GM12878 (cell line): ENCODE results near the gene TGFB1. TPM values are rescaled to one million over a fixed set of nuclear protein-coding genes. Genes with fewer than 3 reads are reported as not detected.

Source experiments
- ATAC-seq: fragments of 200-7000 bp; cut with Tn5 transposase; 3 replicates; pipeline ENCODE4 v1.9.1; 2020; ENCODE audit warnings: mild to moderate bottlenecking, moderate library complexity
- BruUV-seq: library from RNA; stranded (reverse); fragments of 400-500 nt; replicated peaks from 2 replicates; lab custom pipeline; 2021; lab: Mats Ljungman, UMichigan
- CTCF ChIA-PET: fragments of 300-600 bp; sonication (Branson Sonifier 250); formaldehyde crosslinking; extraction: SDS; loops from one replicate; lab custom pipeline; 2021; ENCODE audit warnings: inconsistent platforms; lab: Yijun Ruan, JAX
- POLR2A ChIA-PET: fragments of 350-600 bp; formaldehyde crosslinking; extraction: SDS; loops from one replicate; lab custom pipeline; 2021; ENCODE audit warnings: inconsistent platforms; lab: Charles Lee
- RAD21 ChIA-PET: fragments of 300-600 bp; sonication (Branson Sonifier 250); formaldehyde crosslinking; loops from one replicate; lab custom pipeline; 2023; ENCODE audit warnings: antibody characterized with exemption; ENCODE audit not compliant: unreplicated experiment; lab: Charles Lee
- SMC1A ChIA-PET: fragments of 300-600 bp; sonication (Branson Sonifier 250); formaldehyde crosslinking; loops from one replicate; lab custom pipeline; 2023; ENCODE audit not compliant: unreplicated experiment, uncharacterized antibody; lab: Charles Lee
- DNase-seq: peaks from one replicate; pipeline ENCODE4 v3.0.0-alpha.2; 2011; ENCODE audit warnings: low read depth, low spot score
- FAIRE-seq: peaks from 3 replicates; lab custom pipeline; 2011; peaks lifted over from hg19 to GRCh38; lab: Jason Lieb, UNC
- H2AFZ ChIP-seq: 2 replicates; pipeline ENCODE4 v1.6.0; 2011; ENCODE audit warnings: low read depth, low read length, control low read depth; ENCODE audit not compliant: control insufficient read depth
- H3K27ac ChIP-seq: 2 replicates; pipeline ENCODE4 v1.5.1; 2011; ENCODE audit warnings: control low read depth; ENCODE audit not compliant: control insufficient read depth, insufficient read depth
- H3K27me3 ChIP-seq, 2 experiments: replicated peaks in 1 of 2; 2 replicates each; pipeline versions ENCODE4 v1.6.0 to v1.6.1; 2011; ENCODE audit warnings: low read length in 1 of 2; ENCODE audit not compliant: control insufficient read depth in 2 of 2, insufficient read depth in 2 of 2
- H3K36me3 ChIP-seq, 2 experiments: 2 replicates each; pipeline ENCODE4 v1.5.1; 2011; ENCODE audit warnings: low read length in 1 of 2; ENCODE audit not compliant: control insufficient read depth in 2 of 2, insufficient read depth in 2 of 2
- H3K4me1 ChIP-seq: 2 replicates; pipeline ENCODE4 v1.6.1; 2011; ENCODE audit warnings: mild to moderate bottlenecking, low read length, moderate library complexity, mixed read lengths; ENCODE audit not compliant: control insufficient read depth, insufficient read depth
- H3K4me2 ChIP-seq: 2 replicates; pipeline ENCODE4 v1.6.0; 2011; ENCODE audit warnings: control low read depth; ENCODE audit not compliant: control insufficient read depth, insufficient read depth
- H3K4me3 ChIP-seq: fragments of 200-600 bp; sonication (generic); 2 replicates; pipeline ENCODE4 v1.5.1; 2016
- H3K79me2 ChIP-seq: 2 replicates; pipeline ENCODE4 v1.6.0; 2011; ENCODE audit warnings: low read length; ENCODE audit not compliant: control insufficient read depth, insufficient read depth
- H3K9ac ChIP-seq: 2 replicates; pipeline ENCODE4 v1.8.0; 2011; ENCODE audit warnings: low read length, control low read depth, mixed read lengths; ENCODE audit not compliant: control insufficient read depth, insufficient read depth
- H3K9me3 ChIP-seq: replicated peaks from 3 replicates; pipeline ENCODE4 v1.5.1; 2011; ENCODE audit warnings: mild to moderate bottlenecking, low read length; ENCODE audit not compliant: control insufficient read depth, insufficient read depth
- H4K20me1 ChIP-seq: 2 replicates; pipeline ENCODE4 v1.6.0; 2011; ENCODE audit not compliant: control insufficient read depth, insufficient read depth
- BRCA1 ChIP-seq: IDR thresholded peaks from 2 replicates; pipeline ENCODE4 v1.6.1; 2011; ENCODE audit warnings: low read depth, low read length, improper control_type of control experiment
- ESRRA ChIP-seq: IDR thresholded peaks from 2 replicates; pipeline ENCODE4 v1.6.1; 2012; ENCODE audit warnings: mild to moderate bottlenecking, low read length, improper control_type of control experiment
- ETV6 ChIP-seq, 2 experiments: fragments of 450-650 bp in 1 of 2; IDR thresholded peaks in 1 of 2; conservative IDR thresholded peaks in 1 of 2; 2 replicates each; pipeline ENCODE4 v1.6.1; 2014; ENCODE audit warnings: antibody characterized with exemption in 1 of 2, borderline replicate concordance in 1 of 2, low read depth in 1 of 2, mild to moderate bottlenecking in 1 of 2, moderate library complexity in 1 of 2
- GATAD2B ChIP-seq: fragments of 450-650 bp; conservative IDR thresholded peaks from 2 replicates; pipeline ENCODE4 v1.6.1; 2017; ENCODE audit warnings: low read depth, mild to moderate bottlenecking, moderate library complexity
- KAT2A ChIP-seq: conservative IDR thresholded peaks from 2 replicates; pipeline ENCODE4 v1.6.1; 2011; ENCODE audit warnings: low read depth, low read length; ENCODE audit not compliant: control insufficient read depth
- MTA2 ChIP-seq: fragments of 450-650 bp; IDR thresholded peaks from 2 replicates; pipeline ENCODE4 v1.6.1; 2016; ENCODE audit warnings: low read depth, mild to moderate bottlenecking, moderate library complexity
- POLR2AphosphoS5 ChIP-seq: IDR thresholded peaks from 2 replicates; pipeline ENCODE4 v1.6.1; 2011; ENCODE audit warnings: mild to moderate bottlenecking, low read length, inconsistent platforms
- SREBF2 ChIP-seq: IDR thresholded peaks from 2 replicates; pipeline ENCODE4 v1.6.1; 2012; ENCODE audit warnings: mild to moderate bottlenecking, low read length
- STAT3 ChIP-seq: IDR thresholded peaks from 2 replicates; pipeline ENCODE4 v1.6.1; 2011; ENCODE audit warnings: low read depth, low read length, improper control_type of control experiment
- SUZ12 ChIP-seq: fragments of 200-600 bp; sonication (generic); IDR thresholded peaks from one replicate; pipeline ENCODE4 v1.6.1; 2018; ENCODE audit warnings: antibody characterized with exemption, mild to moderate bottlenecking; ENCODE audit not compliant: unreplicated experiment
- TCF12 ChIP-seq: IDR thresholded peaks from 2 replicates; pipeline ENCODE4 v1.6.1; 2011; ENCODE audit warnings: low read depth, mild to moderate bottlenecking, low read length
- TCF3 ChIP-seq: IDR thresholded peaks from 2 replicates; pipeline ENCODE4 v1.6.1; 2012; ENCODE audit warnings: low read depth, mild to moderate bottlenecking, low read length, borderline replicate concordance; ENCODE audit not compliant: insufficient read depth
- YY1 ChIP-seq: IDR thresholded peaks from 2 replicates; pipeline ENCODE4 v1.6.1; 2011; ENCODE audit warnings: low read depth, mild to moderate bottlenecking, low read length
- WGBS: methylation state at CpG from one replicate; pipeline ENCODE4 v1.1.6; 2016; ENCODE audit warnings: low lambda C conversion rate; ENCODE audit not compliant: insufficient replicate concordance, insufficient coverage; ENCODE audit errors: missing lambda C conversion rate; 5-methylcytosine and 5-hydroxymethylcytosine counted together
- in situ Hi-C: fragments of 300-500 bp; cut with MboI; formaldehyde crosslinking; loops from 9 replicates; pipeline ENCODE4 v1.14.3; 2018; ENCODE audit warnings: mixed read lengths
- intact Hi-C: fragments of 100-400 bp; cut with micrococcal nuclease; formaldehyde crosslinking; loops from one replicate; pipeline ENCODE4 v1.14.2; 2022; ENCODE audit not compliant: unreplicated experiment
- polyA plus RNA-seq, 11 experiments: library from polyadenylated mRNA; depleted of rRNA in 4 of 11; unstranded in 6 of 11; stranded (reverse) in 5 of 11; fragments of >200 nt; fragmentation: Nextera tagmentation in 4 of 11; fragmentation: Illumina TruSeq in 1 of 11; extraction: Ambion mirVana in 4 of 11; extraction: Trizol in 1 of 11; gene quantifications; 1 replicate in 1 of 11; 2 replicates in 10 of 11; pipeline versions ENCODE4 v1.2.1 to v1.2.3, GENCODE V29; 2011 to 2016; ENCODE audit warnings: inconsistent platforms in 2 of 11, missing spikeins in 2 of 11, low read depth in 1 of 11
- total RNA-seq, 4 experiments: library from RNA; depleted of rRNA in 3 of 4; stranded (reverse); fragments of >200 nt in 3 of 4; fragmentation: Illumina TruSeq in 1 of 4; extraction: Trizol in 1 of 4; gene quantifications; 2 replicates each; pipeline versions ENCODE4 v1.2.1 to v1.2.3, GENCODE V29; 2013 to 2021
- TF ChIP-seq, protein P1 (sequence below): fragments of 450-650 bp; IDR thresholded peaks from 2 replicates; pipeline ENCODE4 v1.6.1; 2017; ENCODE audit warnings: low read depth, mild to moderate bottlenecking, moderate library complexity
- TF ChIP-seq, protein P2 (sequence below): fragments of 450-650 bp; IDR thresholded peaks from 2 replicates; pipeline ENCODE4 v1.6.1; 2017; ENCODE audit warnings: mild to moderate bottlenecking
- TF ChIP-seq, protein P3 (sequence below): IDR thresholded peaks from 2 replicates; pipeline ENCODE4 v1.6.1; 2011; ENCODE audit warnings: borderline replicate concordance, low read depth, mild to moderate bottlenecking, moderate library complexity, low read length; ENCODE audit not compliant: insufficient read depth, poor library complexity, severe bottlenecking
- TF ChIP-seq, protein P4 (sequence below): IDR thresholded peaks from 2 replicates; pipeline ENCODE4 v1.6.1; 2011; ENCODE audit warnings: borderline replicate concordance, low read depth, mild to moderate bottlenecking, moderate library complexity, mixed read lengths, low read length; ENCODE audit not compliant: insufficient read depth; ENCODE audit errors: extremely low read length
- TF ChIP-seq, protein P5 (sequence below): IDR thresholded peaks from 2 replicates; pipeline ENCODE4 v1.6.1; 2012; ENCODE audit warnings: low read depth, low read length, improper control_type of control experiment

Gene TGFB1
- total and polyA plus RNA-seq, 10 of the 15 experiments (the other 5 are each of a cell fraction or from before 2014, with no cell fraction given), result 0.23 to 120 (median 10.9) TPM

DNA sequence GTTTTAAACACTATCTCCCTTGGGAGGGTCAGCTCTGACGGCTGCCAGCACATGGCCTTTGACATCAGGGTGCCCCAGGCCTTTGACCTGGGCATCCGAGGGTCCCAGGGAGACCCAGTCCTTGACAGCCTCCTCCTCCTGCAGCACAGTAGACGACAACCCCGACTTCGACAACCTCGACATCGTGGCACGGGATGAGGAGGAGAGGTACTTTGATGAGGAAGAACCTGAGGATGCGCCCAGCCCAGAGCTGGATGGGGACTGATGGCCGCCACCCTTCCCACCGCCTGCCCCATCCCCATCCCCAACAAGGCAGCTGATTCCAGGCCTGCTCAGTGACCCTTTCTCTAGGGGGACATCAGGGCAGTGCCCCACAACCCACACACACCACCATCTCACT, 31.3 kb downstream of the TGFB1 start:
- POLR2A ChIA-PET, result no interaction called here
- BruUV-seq, result no TSS peak

More for the DNA sequence above, 31.3 kb downstream of the TGFB1 start:
- Histone ChIP-seq H4K20me1 (no peaks in the 10 kb centered on the region), H3K4me1 (peaks cover 19% of the 10 kb centered on the region), H3K4me2 (no peak overlapping the region), H3K9ac (no peak overlapping the region), H3K27me3 (no peaks in the 10 kb centered on the region), H3K27ac (no peak overlapping the region), H3K4me3 (no peak overlapping the region), H3K36me3 (peaks cover 10 to 33% of the 10 kb centered on the region in 2 experiments), H3K79me2 (peaks cover 7% of the 10 kb centered on the region), H2AFZ (no peak overlapping the region), H3K9me3 (no peaks in the 10 kb centered on the region)
- intact Hi-C loops (no loop called here), in situ Hi-C loops (no loop called here)
- WGBS, result 92% methylated on average over 11 of the region's 11 CpGs
- ChIA-PET SMC1A (interaction anchor here (1.2 kb wide), 1 partner anchor 14 kb away, joined by 3 read pairs; no protein-coding TSS in a partner anchor), RAD21 (no interaction called here), CTCF (interaction anchor here (0.6 to 1.8 kb wide), 4 partner anchors 9 to 125 kb away, joined by 3 to 5 read pairs (median 4); no protein-coding TSS in a partner anchor)
- FAIRE-seq (no peak), ATAC-seq (no peak), DNase-seq (no peak)
- TF ChIP-seq YY1, result no peak
- TF ChIP-seq KAT2A, result no peak
- no peak for TF ChIP-seq STAT3
- TF ChIP-seq, protein P1, sequence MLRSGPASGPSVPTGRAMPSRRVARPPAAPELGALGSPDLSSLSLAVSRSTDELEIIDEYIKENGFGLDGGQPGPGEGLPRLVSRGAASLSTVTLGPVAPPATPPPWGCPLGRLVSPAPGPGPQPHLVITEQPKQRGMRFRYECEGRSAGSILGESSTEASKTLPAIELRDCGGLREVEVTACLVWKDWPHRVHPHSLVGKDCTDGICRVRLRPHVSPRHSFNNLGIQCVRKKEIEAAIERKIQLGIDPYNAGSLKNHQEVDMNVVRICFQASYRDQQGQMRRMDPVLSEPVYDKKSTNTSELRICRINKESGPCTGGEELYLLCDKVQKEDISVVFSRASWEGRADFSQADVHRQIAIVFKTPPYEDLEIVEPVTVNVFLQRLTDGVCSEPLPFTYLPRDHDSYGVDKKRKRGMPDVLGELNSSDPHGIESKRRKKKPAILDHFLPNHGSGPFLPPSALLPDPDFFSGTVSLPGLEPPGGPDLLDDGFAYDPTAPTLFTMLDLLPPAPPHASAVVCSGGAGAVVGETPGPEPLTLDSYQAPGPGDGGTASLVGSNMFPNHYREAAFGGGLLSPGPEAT, result no peak
- TF ChIP-seq ETV6 (conservative IDR thresholded peaks at IDR 0.05 in 1 of 2, IDR thresholded peaks at IDR 0.05 in 1 of 2; ENCODE audit: borderline replicate concordance in 1 of 2, low read depth in 1 of 2), result no peak
- TF ChIP-seq, protein P2, sequence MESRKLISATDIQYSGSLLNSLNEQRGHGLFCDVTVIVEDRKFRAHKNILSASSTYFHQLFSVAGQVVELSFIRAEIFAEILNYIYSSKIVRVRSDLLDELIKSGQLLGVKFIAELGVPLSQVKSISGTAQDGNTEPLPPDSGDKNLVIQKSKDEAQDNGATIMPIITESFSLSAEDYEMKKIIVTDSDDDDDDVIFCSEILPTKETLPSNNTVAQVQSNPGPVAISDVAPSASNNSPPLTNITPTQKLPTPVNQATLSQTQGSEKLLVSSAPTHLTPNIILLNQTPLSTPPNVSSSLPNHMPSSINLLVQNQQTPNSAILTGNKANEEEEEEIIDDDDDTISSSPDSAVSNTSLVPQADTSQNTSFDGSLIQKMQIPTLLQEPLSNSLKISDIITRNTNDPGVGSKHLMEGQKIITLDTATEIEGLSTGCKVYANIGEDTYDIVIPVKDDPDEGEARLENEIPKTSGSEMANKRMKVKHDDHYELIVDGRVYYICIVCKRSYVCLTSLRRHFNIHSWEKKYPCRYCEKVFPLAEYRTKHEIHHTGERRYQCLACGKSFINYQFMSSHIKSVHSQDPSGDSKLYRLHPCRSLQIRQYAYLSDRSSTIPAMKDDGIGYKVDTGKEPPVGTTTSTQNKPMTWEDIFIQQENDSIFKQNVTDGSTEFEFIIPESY, result no peak
- TF ChIP-seq, protein P3, sequence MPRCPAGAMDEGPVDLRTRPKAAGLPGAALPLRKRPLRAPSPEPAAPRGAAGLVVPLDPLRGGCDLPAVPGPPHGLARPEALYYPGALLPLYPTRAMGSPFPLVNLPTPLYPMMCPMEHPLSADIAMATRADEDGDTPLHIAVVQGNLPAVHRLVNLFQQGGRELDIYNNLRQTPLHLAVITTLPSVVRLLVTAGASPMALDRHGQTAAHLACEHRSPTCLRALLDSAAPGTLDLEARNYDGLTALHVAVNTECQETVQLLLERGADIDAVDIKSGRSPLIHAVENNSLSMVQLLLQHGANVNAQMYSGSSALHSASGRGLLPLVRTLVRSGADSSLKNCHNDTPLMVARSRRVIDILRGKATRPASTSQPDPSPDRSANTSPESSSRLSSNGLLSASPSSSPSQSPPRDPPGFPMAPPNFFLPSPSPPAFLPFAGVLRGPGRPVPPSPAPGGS, result no peak
- TF ChIP-seq MTA2, result no peak
- TF ChIP-seq TCF12, result no peak
- TF ChIP-seq, protein P4, sequence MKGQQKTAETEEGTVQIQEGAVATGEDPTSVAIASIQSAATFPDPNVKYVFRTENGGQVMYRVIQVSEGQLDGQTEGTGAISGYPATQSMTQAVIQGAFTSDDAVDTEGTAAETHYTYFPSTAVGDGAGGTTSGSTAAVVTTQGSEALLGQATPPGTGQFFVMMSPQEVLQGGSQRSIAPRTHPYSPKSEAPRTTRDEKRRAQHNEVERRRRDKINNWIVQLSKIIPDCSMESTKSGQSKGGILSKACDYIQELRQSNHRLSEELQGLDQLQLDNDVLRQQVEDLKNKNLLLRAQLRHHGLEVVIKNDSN, result no peak
- TF ChIP-seq SREBF2, result no peak
- no peak for TF ChIP-seq POLR2AphosphoS5
- TF ChIP-seq SUZ12, result no peak
- TF ChIP-seq, protein P5, sequence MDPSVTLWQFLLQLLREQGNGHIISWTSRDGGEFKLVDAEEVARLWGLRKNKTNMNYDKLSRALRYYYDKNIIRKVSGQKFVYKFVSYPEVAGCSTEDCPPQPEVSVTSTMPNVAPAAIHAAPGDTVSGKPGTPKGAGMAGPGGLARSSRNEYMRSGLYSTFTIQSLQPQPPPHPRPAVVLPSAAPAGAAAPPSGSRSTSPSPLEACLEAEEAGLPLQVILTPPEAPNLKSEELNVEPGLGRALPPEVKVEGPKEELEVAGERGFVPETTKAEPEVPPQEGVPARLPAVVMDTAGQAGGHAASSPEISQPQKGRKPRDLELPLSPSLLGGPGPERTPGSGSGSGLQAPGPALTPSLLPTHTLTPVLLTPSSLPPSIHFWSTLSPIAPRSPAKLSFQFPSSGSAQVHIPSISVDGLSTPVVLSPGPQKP, result no peak
- TF ChIP-seq BRCA1, result no peak
- no peak for TF ChIP-seq ESRRA
- TF ChIP-seq TCF3, result no peak
- no peak for TF ChIP-seq GATAD2B
